ENCODE measurements around the gene PECR. TPM values are rescaled to one million over a fixed set of nuclear protein-coding genes. Genes with fewer than 3 reads are reported as not detected.
A peak's percentile ranks its signal among the peaks of the same experiment; 100 is the strongest.

The PECR gene
- total RNA-seq, 1 donor from 2014 or later = 18.9 TPM

DNA sequence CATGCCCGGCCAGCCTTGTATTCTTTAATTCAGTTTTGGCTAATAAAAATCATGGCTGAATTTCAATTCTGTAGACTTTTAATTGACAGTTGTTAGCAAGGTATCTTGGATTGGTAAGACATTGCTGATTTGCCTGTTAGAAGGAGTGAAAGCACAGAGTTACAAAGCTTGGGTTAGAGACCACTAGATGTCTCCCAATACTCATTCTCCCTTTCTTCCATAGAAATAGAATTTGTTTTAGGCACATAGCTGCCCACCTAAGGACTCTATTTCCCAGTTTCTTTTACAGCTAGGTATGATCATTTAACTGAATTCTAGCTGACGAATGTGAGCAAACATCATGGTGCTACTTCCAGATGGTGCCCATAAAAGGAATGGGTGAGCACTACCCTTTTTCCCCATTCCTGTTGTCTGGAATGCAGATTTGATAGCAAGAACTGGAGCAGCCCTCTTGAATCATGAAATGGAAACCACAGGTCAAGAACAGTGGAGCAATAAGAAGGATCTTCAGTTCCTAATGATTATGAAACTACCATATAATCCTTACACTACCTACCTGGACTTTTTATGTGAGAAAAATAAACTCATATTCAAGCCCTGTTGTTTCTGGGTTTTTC, 17.5 kb downstream of the PECR start:
- Histone ChIP-seq H3K27me3 (no peaks in the 10 kb centered on the region), H3K27ac (peak overlapping the region; percentile 7), H3K36me3 (peaks cover 37% of the 10 kb centered on the region), H3K4me1 (no peaks in the 10 kb centered on the region), H3K4me3 (no peak overlapping the region), H3K9me3 (no peaks in the 10 kb centered on the region)
- DNase-seq = no peak
- TF ChIP-seq, protein P1, sequence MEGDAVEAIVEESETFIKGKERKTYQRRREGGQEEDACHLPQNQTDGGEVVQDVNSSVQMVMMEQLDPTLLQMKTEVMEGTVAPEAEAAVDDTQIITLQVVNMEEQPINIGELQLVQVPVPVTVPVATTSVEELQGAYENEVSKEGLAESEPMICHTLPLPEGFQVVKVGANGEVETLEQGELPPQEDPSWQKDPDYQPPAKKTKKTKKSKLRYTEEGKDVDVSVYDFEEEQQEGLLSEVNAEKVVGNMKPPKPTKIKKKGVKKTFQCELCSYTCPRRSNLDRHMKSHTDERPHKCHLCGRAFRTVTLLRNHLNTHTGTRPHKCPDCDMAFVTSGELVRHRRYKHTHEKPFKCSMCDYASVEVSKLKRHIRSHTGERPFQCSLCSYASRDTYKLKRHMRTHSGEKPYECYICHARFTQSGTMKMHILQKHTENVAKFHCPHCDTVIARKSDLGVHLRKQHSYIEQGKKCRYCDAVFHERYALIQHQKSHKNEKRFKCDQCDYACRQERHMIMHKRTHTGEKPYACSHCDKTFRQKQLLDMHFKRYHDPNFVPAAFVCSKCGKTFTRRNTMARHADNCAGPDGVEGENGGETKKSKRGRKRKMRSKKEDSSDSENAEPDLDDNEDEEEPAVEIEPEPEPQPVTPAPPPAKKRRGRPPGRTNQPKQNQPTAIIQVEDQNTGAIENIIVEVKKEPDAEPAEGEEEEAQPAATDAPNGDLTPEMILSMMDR (IDR thresholded peaks at IDR 0.05) = peak; percentile 11
- intact Hi-C loops (cut with DNase I) = no loop called here
- peak; percentile 37 for ATAC-seq

DNA sequence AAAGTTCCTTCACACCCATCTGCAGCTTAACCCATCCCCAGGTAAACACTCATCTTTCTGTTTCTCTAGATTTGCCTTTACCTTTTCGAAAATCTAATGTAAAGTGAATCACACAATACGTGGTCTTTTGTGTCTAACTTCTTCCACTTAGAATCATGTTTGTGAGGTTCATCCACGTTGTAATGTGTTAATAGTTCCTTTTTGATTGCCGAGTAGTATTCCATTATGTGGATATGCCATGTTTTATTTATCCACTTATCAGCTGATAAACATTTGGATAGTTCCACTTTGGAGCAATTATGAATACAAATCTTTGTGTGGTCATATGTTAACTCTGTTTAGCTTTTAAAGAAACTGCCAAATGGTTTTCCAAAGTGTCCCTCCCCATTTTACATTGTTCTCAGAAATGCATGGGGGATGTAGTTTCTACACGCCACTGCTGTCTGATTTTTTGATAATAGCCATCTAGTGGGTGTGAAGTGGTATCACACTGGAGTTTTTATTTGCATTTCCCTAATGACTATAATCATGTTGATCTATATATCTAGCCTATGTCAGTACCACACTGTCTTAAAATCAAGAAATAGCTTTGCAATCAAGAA, 22.3 kb downstream of the PECR start:
- TF ChIP-seq, protein P1 (IDR thresholded peaks at IDR 0.05) = peak; percentile 23
- Histone ChIP-seq H3K27ac (no peak overlapping the region), H3K36me3 (peaks cover 15% of the 10 kb centered on the region), H3K4me1 (peaks cover 10% of the 10 kb centered on the region), H3K27me3 (no peaks in the 10 kb centered on the region), H3K4me3 (no peak overlapping the region), H3K9me3 (no peaks in the 10 kb centered on the region)
- intact Hi-C loops (cut with DNase I) = no loop called here
- ATAC-seq (no peak), DNase-seq (no peak)

DNA sequence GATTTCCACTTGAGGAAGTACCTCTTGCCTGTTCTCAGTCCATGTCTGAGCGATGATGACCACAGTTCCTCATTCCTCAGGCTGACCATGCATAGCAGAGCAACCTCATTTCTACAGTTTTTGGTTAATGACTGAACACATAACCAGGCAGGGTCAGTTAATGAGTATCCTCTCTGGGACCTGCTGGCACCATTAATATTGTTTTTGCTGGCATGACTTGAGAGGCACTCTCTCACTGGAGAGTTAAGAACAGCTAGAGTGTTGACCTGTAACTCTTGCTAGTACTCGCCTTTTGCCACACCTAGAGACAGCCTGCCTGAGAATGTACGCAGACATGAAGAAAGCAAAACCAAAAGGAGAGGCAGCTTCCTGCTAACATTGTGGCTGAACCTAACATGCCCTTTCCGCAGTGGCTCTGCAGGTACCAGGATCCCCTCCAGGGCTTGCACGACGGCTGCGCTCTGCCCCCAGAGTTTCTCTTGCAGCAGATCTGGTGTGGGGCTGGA, 23.9 kb downstream of the PECR start:
- ATAC-seq (peak; percentile 97), DNase-seq (peak; percentile 67)
- no peaks in the 10 kb centered on the region for H3K9me3 ChIP-seq
- intact Hi-C loops (cut with DNase I) = no loop called here
- H3K36me3 ChIP-seq = peaks cover 12% of the 10 kb centered on the region
- H3K4me3 ChIP-seq = peak overlapping the region; percentile 22
- TF ChIP-seq, protein P1 (IDR thresholded peaks at IDR 0.05) = no peak
- peak overlapping the region; percentile 73 for H3K27ac ChIP-seq
- H3K27me3 ChIP-seq = no peaks in the 10 kb centered on the region
- peaks cover 10% of the 10 kb centered on the region for H3K4me1 ChIP-seq

DNA sequence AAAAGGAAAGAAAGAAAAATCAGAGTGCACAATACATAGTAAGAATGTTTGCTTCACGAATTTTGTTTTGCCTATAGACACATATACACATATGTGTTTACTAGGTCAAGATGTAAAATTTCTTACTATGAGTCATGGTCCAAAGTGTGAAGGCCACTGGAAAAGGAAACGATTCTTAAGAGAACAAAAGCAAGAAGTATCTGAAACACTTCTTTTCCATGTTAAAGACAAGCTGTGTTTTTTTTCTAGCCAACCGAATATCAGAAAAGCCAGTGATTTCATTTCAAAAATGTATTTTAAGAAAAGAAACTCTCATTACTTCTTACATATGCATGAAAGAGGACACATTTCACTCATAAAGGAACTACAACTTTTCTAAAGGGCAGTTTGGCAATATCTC, 24.9 kb downstream of the PECR start:
- Histone ChIP-seq H3K4me3 (no peak overlapping the region), H3K4me1 (peaks cover 10% of the 10 kb centered on the region), H3K27me3 (no peaks in the 10 kb centered on the region), H3K36me3 (peaks cover 2% of the 10 kb centered on the region), H3K9me3 (no peaks in the 10 kb centered on the region), H3K27ac (no peak overlapping the region)
- intact Hi-C loops (cut with DNase I) = no loop called here
- no peak for DNase-seq
- no peak for ATAC-seq
- TF ChIP-seq, protein P1 (IDR thresholded peaks at IDR 0.05) = no peak

DNA sequence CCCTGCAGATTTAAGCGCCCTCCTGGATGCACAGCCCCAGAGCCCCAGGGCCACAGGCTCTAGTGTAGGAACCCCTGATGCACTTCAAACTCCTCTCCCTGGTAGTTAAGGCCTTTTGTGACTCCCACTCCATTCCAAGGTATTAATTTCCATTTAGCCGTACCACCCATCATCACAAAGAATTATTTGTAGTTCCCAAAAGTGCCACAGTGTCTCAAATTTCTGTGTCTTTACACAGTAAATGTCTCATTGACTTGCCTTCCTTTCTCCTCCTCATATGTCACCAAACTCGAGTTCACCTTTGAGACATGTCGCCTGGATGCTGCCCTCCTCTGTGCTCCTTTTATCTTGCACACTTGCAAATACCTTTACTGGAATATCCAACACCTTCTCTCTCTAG, 25.9 kb downstream of the PECR start:
- DNase-seq = no peak
- H3K9me3 ChIP-seq = no peaks in the 10 kb centered on the region
- H3K4me3 ChIP-seq = no peak overlapping the region
- H3K27me3 ChIP-seq = no peaks in the 10 kb centered on the region
- H3K27ac ChIP-seq = no peak overlapping the region
- no peaks in the 10 kb centered on the region for H3K36me3 ChIP-seq
- TF ChIP-seq, protein P1 (IDR thresholded peaks at IDR 0.05) = no peak
- intact Hi-C loops (cut with DNase I) = no loop called here
- no peak for ATAC-seq
- peaks cover 10% of the 10 kb centered on the region for H3K4me1 ChIP-seq

Data from upper lobe of right lung (tissue), 1 donor.